ENCODE measurements around the gene NPAS2.
A peak's percentile ranks its signal among the peaks of the same experiment; 100 is the strongest.

The NPAS2 gene

GRCh38 chr2:101032084-101032776 lies 212.3 kb downstream of the NPAS2 start:
- FAIRE-seq (no peak), DNase-seq (ENCODE audit: insufficient read length, low spot score) (no peak)

- DNase-seq (ENCODE audit: insufficient read length, low spot score) (peak; percentile 25), FAIRE-seq (no peak)
These were observed 216.6 kb downstream of the NPAS2 start for GRCh38 chr2:101036562-101036961.

GRCh38 chr2:101037161-101037755 lies 217.3 kb downstream of the NPAS2 start:
- DNase-seq (ENCODE audit: insufficient read length, low spot score) (no peak), FAIRE-seq (no peak)

- FAIRE-seq (no peak), DNase-seq (ENCODE audit: insufficient read length, low spot score) (peak; percentile 29)
These were observed 218.7 kb downstream of the NPAS2 start for GRCh38 chr2:101038455-101039255.

- DNase-seq (ENCODE audit: insufficient read length, low spot score) (no peak), FAIRE-seq (no peak)
These were observed 220.1 kb downstream of the NPAS2 start for GRCh38 chr2:101040072-101040471.

- DNase-seq (ENCODE audit: insufficient read length, low spot score) (no peak), FAIRE-seq (no peak)
These were observed 220.8 kb downstream of the NPAS2 start for GRCh38 chr2:101040761-101041160.

- FAIRE-seq (no peak), DNase-seq (ENCODE audit: insufficient read length, low spot score) (no peak)
These were observed 221.5 kb downstream of the NPAS2 start for GRCh38 chr2:101041413-101041812.

GRCh38 chr2:101045330-101045729 lies 225.4 kb downstream of the NPAS2 start:
- no peak for DNase-seq (ENCODE audit: insufficient read length, low spot score)
- FAIRE-seq: no peak

Data from HTR-8/SVneo (cell line).